ENCODE data around the gene ZC3HAV1L.
"Not testable (repeated sequence)": the region's sequence is repeated elsewhere in the genome, so short reads cannot be mapped to it uniquely, and the experiment has no call there.

The ZC3HAV1L gene

GRCh38 chr7:139018910-139019309 lies 16.9 kb downstream of the ZC3HAV1L start:
- DNase-seq (ENCODE audit: low read depth in 2 of 2), result no peak

- peak; percentile 30 to 34 for DNase-seq (ENCODE audit: low read depth in 2 of 2)
These were observed 18.8 kb downstream of the ZC3HAV1L start for GRCh38 chr7:139016931-139017511.

- no peak for DNase-seq (ENCODE audit: low read depth in 2 of 2)
These were observed 24.5 kb downstream of the ZC3HAV1L start for GRCh38 chr7:139011373-139011772.

GRCh38 chr7:139004321-139005090 lies 31.3 kb downstream of the ZC3HAV1L start:
- no peak for DNase-seq (ENCODE audit: low read depth in 2 of 2)

GRCh38 chr7:138999414-138999813 lies 36.4 kb downstream of the ZC3HAV1L start:
- DNase-seq (ENCODE audit: low read depth in 2 of 2), result no peak

GRCh38 chr7:138992052-138992531 lies 43.8 kb downstream of the ZC3HAV1L start:
- no peak for DNase-seq (ENCODE audit: low read depth in 2 of 2)

- DNase-seq (ENCODE audit: low read depth in 2 of 2), result no peak
These were observed 48.2 kb downstream of the ZC3HAV1L start for GRCh38 chr7:138987686-138988085.

GRCh38 chr7:138982204-138982623 lies 53.6 kb downstream of the ZC3HAV1L start:
- DNase-seq (ENCODE audit: low read depth in 2 of 2), result no peak

GRCh38 chr7:138981332-138982203 lies 54.3 kb downstream of the ZC3HAV1L start, which contains the start of gene KIAA1549:
Gene KIAA1549 (minus strand): TSS chr7:138981389. CDS start chr7:138981269, 120 bp downstream.
- DNase-seq (ENCODE audit: low read depth in 2 of 2), result peak in 1 of 2 donors; percentile 52

GRCh38 chr7:138980563-138981291 lies 55.1 kb downstream of the ZC3HAV1L start:
- no peak for DNase-seq (ENCODE audit: low read depth in 2 of 2)

GRCh38 chr7:138979988-138980562 lies 55.8 kb downstream of the ZC3HAV1L start:
- DNase-seq (ENCODE audit: low read depth in 2 of 2), result no peak

- no peak for DNase-seq (ENCODE audit: low read depth in 2 of 2)
These were observed 56.4 kb downstream of the ZC3HAV1L start for GRCh38 chr7:138979226-138979979.

GRCh38 chr7:138978541-138979184 lies 57.2 kb downstream of the ZC3HAV1L start:
- no peak for DNase-seq (ENCODE audit: low read depth in 2 of 2)

- DNase-seq (ENCODE audit: low read depth in 2 of 2), result not testable (repeated sequence)
These were observed 59.7 kb downstream of the ZC3HAV1L start for GRCh38 chr7:138976161-138976560.

Measured in stimulated activated CD8-positive, alpha-beta memory T cell treated with anti-CD3 and anti-CD28 coated beads, Interleukin-7, amount 100 ng/mL, for 4 hours (primary cell).